ENCODE results near the gene FBN1.

DNA sequence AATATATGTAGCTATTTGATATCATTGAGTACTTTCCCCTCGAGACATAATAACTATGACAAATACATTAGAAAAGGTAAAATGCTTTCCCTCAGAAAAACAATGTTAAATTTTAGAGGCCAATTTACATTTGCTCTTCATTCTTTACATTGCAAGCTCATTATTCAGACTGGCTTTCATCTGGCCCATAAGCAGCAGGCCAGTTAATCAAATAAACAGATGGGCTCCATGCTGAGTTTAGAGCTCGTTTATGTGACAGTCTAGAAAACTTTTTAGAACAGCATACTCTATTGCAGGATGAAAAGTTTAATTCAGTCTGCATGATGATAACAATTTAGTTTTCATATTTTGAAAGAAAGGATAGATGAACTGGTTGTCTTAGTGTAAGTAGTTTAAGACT, 163.7 kb downstream of the FBN1 start:
- TF ChIP-seq, protein P1, sequence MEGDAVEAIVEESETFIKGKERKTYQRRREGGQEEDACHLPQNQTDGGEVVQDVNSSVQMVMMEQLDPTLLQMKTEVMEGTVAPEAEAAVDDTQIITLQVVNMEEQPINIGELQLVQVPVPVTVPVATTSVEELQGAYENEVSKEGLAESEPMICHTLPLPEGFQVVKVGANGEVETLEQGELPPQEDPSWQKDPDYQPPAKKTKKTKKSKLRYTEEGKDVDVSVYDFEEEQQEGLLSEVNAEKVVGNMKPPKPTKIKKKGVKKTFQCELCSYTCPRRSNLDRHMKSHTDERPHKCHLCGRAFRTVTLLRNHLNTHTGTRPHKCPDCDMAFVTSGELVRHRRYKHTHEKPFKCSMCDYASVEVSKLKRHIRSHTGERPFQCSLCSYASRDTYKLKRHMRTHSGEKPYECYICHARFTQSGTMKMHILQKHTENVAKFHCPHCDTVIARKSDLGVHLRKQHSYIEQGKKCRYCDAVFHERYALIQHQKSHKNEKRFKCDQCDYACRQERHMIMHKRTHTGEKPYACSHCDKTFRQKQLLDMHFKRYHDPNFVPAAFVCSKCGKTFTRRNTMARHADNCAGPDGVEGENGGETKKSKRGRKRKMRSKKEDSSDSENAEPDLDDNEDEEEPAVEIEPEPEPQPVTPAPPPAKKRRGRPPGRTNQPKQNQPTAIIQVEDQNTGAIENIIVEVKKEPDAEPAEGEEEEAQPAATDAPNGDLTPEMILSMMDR (IDR thresholded peaks at IDR 0.05): no peak
- TF ChIP-seq POLR2A (IDR thresholded peaks at IDR 0.05): no peak
- TF ChIP-seq POLR2AphosphoS5 (IDR thresholded peaks at IDR 0.05): no peak

All from sigmoid colon (tissue), 4 donors.